WERI-Rb-1 (cell line): Measurements from ENCODE around the gene MORC3.
"Not testable (repeated sequence)": the region's sequence is repeated elsewhere in the genome, so short reads cannot be mapped to it uniquely, and the experiment has no call there.

Experiments
- DNase-seq: peaks from one replicate; pipeline ENCODE4 v3.0.0-alpha.2; 2020
- H3K27ac ChIP-seq: fragments of 250-450 bp; sonication (Bioruptor Pico); 2 replicates; pipeline ENCODE4 v1.5.1; 2020; ENCODE audit warnings: mild to moderate bottlenecking, moderate library complexity
- H3K27me3 ChIP-seq: fragments of 250-450 bp; sonication (Bioruptor Pico); 2 replicates; pipeline ENCODE4 v1.5.1; 2021; ENCODE audit warnings: mild to moderate bottlenecking, low read depth, moderate library complexity; ENCODE audit not compliant: insufficient read depth, severe bottlenecking
- H3K36me3 ChIP-seq: fragments of 250-450 bp; sonication (Bioruptor Pico); 2 replicates; pipeline ENCODE4 v1.5.1; 2020; ENCODE audit warnings: mild to moderate bottlenecking, moderate library complexity
- H3K4me3 ChIP-seq: 2 replicates; pipeline ENCODE4 v1.5.1; 2011; ENCODE audit warnings: low read depth, mild to moderate bottlenecking, control low read depth, low read length
- H3K9me3 ChIP-seq: fragments of 250-450 bp; sonication (Bioruptor Pico); 2 replicates; pipeline ENCODE4 v1.5.1; 2021; ENCODE audit warnings: mild to moderate bottlenecking, moderate library complexity; ENCODE audit not compliant: severe bottlenecking
- CTCF ChIP-seq: IDR thresholded peaks from 2 replicates; pipeline ENCODE4 v1.5.1; 2011; ENCODE audit warnings: low read depth, mild to moderate bottlenecking, control low read depth, inconsistent platforms, low read length

Gene MORC3

GRCh38 chr21:36386031-36386642 lies 66.1 kb downstream of the MORC3 start:
- H3K27me3 ChIP-seq: no peaks in the 10 kb centered on the region
- H3K9me3 ChIP-seq: peaks cover 2% of the 10 kb centered on the region
- H3K4me3 ChIP-seq: peak overlapping the region; percentile 81
- no peak for TF ChIP-seq CTCF
- H3K27ac ChIP-seq: peak overlapping the region; percentile 57
- DNase-seq: no peak
- H3K36me3 ChIP-seq: peaks cover 48% of the 10 kb centered on the region

GRCh38 chr21:36388096-36388495 lies 68.1 kb downstream of the MORC3 start:
- TF ChIP-seq CTCF: no peak
- Histone ChIP-seq H3K27ac (no peak overlapping the region), H3K9me3 (peaks cover 10% of the 10 kb centered on the region), H3K27me3 (no peaks in the 10 kb centered on the region), H3K36me3 (peaks cover 67% of the 10 kb centered on the region), H3K4me3 (no peak overlapping the region)
- no peak for DNase-seq

- H3K27me3 ChIP-seq: no peaks in the 10 kb centered on the region
- no peak for DNase-seq
- H3K9me3 ChIP-seq: peaks cover 10% of the 10 kb centered on the region
- no peak overlapping the region for H3K4me3 ChIP-seq
- no peak for TF ChIP-seq CTCF
- peaks cover 72% of the 10 kb centered on the region for H3K36me3 ChIP-seq
- no peak overlapping the region for H3K27ac ChIP-seq
These were observed 68.8 kb downstream of the MORC3 start for GRCh38 chr21:36388835-36389234.

GRCh38 chr21:36391649-36392048 lies 71.7 kb downstream of the MORC3 start:
- Histone ChIP-seq H3K9me3 (peaks cover 10% of the 10 kb centered on the region), H3K27ac (peak overlapping the region; percentile 39), H3K36me3 (peaks cover 85% of the 10 kb centered on the region)
- DNase-seq, H3K4me3 ChIP-seq, H3K27me3 ChIP-seq: not testable (repeated sequence)

GRCh38 chr21:36395353-36396111 lies 75.5 kb downstream of the MORC3 start:
- TF ChIP-seq CTCF: no peak
- Histone ChIP-seq H3K4me3 (no peak overlapping the region), H3K27me3 (no peaks in the 10 kb centered on the region), H3K9me3 (peaks cover 8% of the 10 kb centered on the region), H3K27ac (peak overlapping the region; percentile 71), H3K36me3 (peaks cover 90% of the 10 kb centered on the region)
- DNase-seq: peak; percentile 97

GRCh38 chr21:36396325-36396724 lies 76.3 kb downstream of the MORC3 start:
- peak overlapping the region; percentile 71 for H3K27ac ChIP-seq
- DNase-seq: peak; percentile 5
- H3K4me3 ChIP-seq: no peak overlapping the region
- no peak for TF ChIP-seq CTCF
- peaks cover 88% of the 10 kb centered on the region for H3K36me3 ChIP-seq
- H3K9me3 ChIP-seq: peaks cover 8% of the 10 kb centered on the region
- H3K27me3 ChIP-seq: no peaks in the 10 kb centered on the region
